Fibroblast of the aortic adventitia (primary cell): ENCODE results near the gene PTGR3. TPM values are rescaled to one million over a fixed set of nuclear protein-coding genes. Genes with fewer than 3 reads are reported as not detected.

Experiments used
- DNase-seq: peaks from one replicate; pipeline ENCODE4 v3.0.0-alpha.2; 2010; ENCODE audit warnings: low read depth
- H3K4me3 ChIP-seq: 2 replicates; pipeline ENCODE4 v1.5.1; 2011; ENCODE audit warnings: low read depth, mild to moderate bottlenecking, control low read depth, low read length, moderate library complexity
- total RNA-seq: library from RNA; depleted of rRNA; stranded (reverse); fragments of >200 nt; gene quantifications from 2 replicates; pipeline ENCODE4 v1.2.3, GENCODE V29; 2012; ENCODE audit warnings: low replicate concordance
- TF ChIP-seq, protein P1 (sequence below): IDR thresholded peaks from 2 replicates; pipeline ENCODE4 v1.5.1; 2011; ENCODE audit warnings: mild to moderate bottlenecking, low read length, control low read depth, inconsistent platforms; ENCODE audit not compliant: insufficient read depth

PTGR3 gene
- total RNA-seq, 1 donor = 14.2 TPM

DNA sequence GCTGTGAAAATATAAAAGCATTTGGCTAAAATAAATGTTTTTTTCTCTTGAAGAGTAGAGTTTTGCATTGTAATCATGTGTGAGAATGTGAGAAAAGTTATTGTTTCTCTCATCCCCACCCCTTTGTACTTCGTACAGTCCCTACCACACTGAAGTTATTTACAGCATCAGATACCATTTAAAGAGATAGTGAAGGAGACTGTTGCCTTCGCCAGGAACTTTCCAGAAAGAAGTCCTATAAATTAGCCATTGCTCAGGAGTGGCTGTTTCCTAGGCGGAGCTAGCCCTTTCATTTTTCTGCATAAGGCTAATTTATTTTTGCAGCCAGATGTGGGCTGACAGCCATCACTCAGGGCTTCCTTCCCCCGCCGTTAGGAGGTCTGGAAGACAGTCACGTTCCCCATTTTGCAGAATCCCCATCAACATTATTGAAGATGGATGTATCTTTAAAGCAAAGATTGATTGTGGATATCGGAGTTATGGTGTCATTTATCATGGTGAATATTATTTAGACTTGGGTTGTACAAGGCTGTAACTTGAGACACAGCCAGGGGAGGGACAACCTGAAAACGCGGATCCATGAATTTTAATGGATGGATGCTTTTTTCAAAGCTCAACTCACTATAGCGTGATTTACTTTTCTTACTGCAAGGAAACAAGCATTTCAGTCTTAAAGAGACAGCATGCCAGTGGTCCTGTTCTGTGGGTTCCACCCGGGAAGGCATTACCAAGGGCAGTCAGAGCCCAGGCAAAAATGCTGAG is 18.8 kb upstream of the PTGR3 start:
- no peak for DNase-seq
- TF ChIP-seq, protein P1, sequence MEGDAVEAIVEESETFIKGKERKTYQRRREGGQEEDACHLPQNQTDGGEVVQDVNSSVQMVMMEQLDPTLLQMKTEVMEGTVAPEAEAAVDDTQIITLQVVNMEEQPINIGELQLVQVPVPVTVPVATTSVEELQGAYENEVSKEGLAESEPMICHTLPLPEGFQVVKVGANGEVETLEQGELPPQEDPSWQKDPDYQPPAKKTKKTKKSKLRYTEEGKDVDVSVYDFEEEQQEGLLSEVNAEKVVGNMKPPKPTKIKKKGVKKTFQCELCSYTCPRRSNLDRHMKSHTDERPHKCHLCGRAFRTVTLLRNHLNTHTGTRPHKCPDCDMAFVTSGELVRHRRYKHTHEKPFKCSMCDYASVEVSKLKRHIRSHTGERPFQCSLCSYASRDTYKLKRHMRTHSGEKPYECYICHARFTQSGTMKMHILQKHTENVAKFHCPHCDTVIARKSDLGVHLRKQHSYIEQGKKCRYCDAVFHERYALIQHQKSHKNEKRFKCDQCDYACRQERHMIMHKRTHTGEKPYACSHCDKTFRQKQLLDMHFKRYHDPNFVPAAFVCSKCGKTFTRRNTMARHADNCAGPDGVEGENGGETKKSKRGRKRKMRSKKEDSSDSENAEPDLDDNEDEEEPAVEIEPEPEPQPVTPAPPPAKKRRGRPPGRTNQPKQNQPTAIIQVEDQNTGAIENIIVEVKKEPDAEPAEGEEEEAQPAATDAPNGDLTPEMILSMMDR = no peak
- no peak overlapping the region for H3K4me3 ChIP-seq

DNA sequence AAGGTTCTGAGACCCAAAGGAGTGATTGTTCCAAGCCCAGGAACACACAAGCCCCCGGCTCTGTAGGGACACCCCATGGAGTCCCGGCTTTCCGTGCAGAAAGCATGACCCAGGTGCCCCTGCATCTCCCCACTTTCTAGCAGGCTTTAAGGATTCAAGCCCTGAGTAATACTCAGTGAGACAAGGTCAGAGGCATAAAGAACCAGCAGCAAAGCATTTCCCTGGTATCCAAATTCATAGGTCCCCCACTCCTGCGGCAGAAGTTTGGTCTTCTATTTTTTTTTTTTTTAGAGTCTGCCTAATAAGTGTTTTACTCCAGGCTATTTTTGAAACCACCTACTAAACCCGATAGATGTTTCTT is 18.0 kb upstream of the PTGR3 start:
- DNase-seq = no peak
- TF ChIP-seq, protein P1 = no peak
- no peak overlapping the region for H3K4me3 ChIP-seq

DNA sequence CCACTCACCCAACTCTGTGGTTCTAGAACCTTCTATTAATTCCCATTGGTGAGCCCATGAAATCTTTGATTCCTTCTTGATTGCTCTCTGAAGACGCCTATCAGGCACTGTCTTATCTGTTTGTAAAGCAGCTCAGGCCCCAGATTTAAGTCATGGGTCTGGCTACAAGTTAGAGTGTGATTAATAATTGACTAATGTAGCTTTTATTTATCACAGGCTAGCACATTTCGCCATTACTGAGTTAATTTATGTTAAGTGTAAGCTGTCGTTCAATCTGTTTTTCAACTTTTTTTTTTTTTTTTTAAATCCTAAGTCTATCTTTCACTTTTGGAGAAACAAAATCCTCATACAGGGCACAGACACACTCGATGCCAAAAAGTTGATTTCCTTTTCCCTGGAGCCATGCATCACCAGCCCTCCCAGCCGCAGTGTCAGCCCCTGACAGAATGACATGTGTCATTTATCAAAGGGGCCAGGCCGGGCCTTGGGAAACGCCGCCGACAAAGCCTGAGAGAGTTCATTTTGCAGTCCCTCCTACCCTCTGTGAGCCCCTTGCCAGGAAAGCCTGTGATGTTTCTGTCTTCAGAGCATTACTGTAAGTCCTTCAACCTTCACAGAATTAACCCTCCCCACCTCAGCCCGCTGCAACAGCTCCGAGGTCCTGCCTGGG is 17.5 kb upstream of the PTGR3 start:
- DNase-seq = no peak
- H3K4me3 ChIP-seq = no peak overlapping the region
- TF ChIP-seq, protein P1 = no peak

GRCh38 chr18:75223687-75224347 is 14.9 kb upstream of the PTGR3 start:
- DNase-seq = no peak
- TF ChIP-seq, protein P1 = no peak
- H3K4me3 ChIP-seq = no peak overlapping the region

GRCh38 chr18:75222407-75222806 is 13.5 kb upstream of the PTGR3 start:
- H3K4me3 ChIP-seq = no peak overlapping the region
- DNase-seq = no peak
- TF ChIP-seq, protein P1 = no peak

DNA sequence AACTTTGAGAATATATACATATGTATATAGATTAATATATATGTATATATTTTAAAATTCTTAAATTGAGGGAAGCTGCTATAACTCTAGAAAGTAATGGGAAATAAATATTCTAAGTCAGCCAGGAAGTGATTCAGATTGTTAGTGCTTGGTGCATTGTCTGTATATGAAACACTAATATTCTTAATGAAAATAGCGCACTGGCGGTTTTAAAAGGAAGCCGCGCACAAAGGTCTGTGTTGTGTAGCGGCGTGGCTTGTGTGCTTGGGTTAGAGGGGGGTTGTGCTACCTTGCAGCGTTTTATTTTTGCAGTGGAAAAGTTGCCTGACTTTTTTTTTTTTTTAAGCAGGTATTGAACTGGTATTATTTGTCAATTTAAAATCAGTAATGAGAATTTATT is 13.0 kb upstream of the PTGR3 start:
- TF ChIP-seq, protein P1 = no peak
- DNase-seq = no peak
- H3K4me3 ChIP-seq = no peak overlapping the region
